Measurements from ENCODE around the gene LAP3.

Gene LAP3

DNA sequence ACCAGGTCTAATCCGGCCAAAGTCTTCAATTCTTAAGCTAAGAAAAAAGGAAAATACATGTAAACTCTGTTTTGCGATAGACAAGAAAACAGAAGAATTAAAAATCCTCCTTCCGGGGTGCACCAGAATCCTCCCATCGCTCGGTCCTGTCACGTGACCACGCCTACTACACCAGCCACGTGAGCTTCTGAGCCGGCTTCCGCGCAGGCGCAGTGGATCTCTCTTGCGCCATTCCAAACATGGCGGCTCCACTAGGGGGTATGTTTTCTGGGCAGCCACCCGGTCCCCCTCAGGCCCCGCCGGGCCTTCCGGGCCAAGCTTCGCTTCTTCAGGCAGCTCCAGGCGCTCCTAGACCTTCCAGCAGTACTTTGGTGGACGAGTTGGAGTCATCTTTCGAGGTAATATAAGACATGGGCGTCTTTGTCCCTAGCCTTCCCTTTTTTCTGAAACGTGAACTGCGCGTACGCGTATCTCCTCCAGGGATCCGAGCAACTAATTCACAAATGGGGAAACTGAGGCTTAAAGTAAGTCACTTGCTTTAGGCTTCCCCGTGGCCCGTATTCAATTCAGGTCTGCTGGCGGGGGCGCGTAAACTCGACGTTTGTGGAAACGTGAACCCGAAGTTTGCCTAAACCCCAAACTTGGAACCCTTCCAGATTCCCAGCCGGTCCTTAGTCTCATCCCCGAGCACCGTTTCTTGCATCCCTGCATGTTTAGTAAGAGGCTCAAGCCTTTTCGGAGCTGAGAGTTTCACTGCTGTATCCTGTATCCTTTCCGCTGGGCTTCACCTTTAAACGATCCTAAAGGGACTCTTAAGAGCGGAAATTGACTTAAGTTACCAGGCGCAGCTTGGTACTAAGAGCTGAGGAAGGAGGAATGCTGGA is 37.7 kb downstream of the LAP3 start, which contains the start of gene MED28:
Gene MED28, plus strand, starts transcription at position 226 of the 884 bp plus-strand sequence. Its CDS starts 14 bp downstream, at position 240.
- DNase-seq: peak; percentile 90

DNA sequence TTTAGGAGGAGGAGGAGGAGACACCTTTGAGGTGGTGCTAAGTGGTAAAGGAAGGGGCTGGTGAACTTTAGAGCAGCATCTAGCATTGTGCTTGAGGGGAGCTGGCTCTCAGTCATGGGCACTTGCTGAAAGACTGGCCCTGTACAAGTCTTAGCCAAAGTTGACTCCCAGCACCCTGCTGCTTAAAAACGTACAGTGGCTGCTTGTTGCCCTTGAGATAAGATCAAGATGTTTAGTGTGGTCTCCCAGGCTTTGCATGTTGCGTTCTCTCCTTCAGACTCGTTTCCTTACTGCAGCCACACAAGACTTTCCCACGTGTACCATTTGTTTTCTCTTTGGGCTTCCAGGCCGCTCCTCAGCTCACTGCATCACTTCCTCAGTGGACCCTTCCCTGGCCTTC is 39.3 kb downstream of the LAP3 start:
- no peak for DNase-seq

DNA sequence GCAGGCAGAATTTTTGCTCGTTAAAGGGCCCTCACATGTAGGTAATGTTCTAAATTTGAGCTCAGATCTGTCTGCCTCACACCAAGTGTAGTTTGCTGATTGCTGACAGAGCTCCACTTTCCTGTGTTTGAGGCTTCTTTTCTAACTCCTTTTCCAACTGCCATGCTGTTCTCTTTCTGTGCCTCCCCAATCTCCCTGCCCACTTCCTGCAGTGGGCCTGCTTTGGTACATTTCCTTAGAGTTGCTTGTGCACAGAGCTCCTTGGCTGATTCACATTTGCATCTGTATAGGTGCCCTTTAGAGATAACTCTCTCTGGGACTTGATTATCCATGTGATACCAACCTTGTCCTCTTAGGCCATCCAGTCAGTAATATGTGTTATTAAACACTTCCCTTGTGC is 41.9 kb downstream of the LAP3 start:
- no peak for DNase-seq

DNA sequence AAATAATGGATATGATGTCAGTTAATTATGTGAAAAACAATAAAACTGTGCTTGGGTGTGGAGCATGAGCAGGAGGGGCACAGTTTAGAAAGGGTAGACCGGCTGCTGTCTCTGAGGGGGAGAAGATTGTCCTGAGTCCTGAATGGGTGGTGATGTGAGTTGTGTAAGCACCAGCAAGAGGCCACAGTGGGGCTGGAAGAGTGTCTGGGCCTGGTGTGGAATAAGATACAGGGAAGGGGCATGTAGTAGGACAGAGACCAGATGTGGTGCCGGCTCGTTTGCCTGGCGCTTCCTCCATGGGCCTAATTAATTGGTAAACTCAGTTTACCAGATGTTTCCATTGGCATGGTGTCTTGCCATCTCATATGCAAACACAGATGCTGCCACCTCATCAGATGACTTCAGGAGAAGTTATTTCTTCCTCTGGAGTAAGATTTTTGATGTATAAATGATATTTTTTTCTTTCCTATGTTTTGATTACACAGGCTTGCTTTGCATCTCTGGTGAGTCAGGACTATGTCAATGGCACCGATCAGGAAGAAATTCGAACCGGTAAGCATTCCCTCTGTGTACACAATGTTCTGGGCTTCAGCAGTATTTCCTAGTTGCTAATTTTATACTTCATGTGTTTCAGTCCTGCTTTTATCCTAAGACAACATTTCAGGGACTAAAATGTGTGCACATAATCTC is 42.6 kb downstream of the LAP3 start:
- no peak for DNase-seq

DNA sequence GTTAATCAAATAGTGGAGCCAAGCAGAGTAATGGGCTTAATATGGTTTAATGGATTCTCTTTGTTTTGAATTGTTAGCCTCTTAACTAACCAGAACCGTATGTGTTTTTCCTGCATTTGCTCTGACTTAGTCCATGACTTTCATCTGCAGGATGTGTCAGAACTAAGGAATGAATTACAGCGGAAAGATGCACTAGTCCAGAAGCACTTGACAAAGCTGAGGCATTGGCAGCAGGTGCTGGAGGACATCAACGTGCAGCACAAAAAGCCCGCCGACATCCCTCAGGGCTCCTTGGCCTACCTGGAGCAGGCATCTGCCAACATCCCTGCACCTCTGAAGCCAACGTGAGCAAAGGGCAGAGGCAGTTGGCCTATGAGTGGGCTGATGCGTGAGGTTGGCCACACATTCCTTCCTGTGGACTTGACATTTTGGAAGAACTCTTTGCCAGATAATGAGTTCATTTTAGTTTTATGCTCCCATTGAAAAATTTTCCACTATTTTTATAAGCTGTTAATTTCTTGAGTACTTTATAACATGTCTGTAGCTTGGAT is 46.5 kb downstream of the LAP3 start:
- DNase-seq: no peak

DNA sequence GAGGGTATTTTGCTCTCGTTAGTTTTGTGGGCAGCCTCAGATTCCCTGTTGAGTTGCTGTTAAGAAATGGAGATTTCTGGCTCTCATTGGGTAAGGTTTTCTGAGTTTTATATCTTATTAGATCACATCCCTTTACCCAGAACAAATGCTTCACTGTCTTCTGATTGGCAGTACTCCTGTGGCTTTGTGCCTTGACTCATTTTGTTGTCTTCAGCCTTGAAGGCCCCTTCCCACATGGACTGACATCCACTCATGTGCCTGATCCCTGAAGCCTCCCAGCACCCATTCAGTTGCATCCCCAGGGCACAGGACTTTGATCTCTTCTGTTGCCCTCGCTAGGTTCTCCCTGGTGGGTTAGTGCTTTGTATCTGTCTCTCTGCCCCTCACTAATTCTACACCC is 47.8 kb downstream of the LAP3 start:
- no peak for DNase-seq

DNA sequence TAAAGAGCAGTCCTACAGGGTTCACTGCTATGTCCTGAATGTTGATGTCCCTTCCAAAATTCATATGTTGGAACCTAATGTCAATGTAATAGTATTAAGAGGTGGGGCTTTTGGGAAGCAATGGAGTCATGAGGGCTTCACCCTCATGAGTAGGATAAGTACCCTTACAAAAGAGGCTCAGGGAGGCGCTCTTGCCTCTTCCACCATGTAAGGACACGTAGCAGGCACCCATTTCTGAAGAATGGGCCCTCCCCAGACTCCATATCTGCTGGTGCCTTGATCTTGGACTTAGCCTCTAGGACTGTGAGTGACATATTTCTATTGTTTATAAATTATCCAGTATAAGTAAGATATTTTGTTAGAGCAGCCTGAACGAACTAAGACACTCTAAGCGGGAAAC is 53.2 kb downstream of the LAP3 start:
- no peak for DNase-seq

DNA sequence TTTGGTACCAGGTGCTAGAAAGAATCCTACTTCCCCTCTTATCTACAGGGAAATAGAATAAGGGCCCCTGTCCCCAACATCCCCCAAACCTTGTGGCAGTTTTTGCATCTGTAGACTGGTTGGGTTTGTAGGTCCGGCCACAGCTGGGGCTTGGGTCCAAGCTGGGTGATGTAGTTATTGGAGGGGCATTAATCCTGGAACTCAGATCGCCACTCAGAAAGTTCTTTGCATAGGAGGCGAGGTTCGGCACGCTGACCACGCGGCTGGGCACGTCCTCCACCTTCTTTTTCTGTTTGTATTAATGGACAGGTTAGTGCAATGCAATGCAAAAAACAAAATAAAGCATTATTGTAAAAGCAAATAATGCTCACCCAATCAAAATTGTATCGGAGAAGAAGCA is 56.6 kb downstream of the LAP3 start:
- DNase-seq: no peak

DNA sequence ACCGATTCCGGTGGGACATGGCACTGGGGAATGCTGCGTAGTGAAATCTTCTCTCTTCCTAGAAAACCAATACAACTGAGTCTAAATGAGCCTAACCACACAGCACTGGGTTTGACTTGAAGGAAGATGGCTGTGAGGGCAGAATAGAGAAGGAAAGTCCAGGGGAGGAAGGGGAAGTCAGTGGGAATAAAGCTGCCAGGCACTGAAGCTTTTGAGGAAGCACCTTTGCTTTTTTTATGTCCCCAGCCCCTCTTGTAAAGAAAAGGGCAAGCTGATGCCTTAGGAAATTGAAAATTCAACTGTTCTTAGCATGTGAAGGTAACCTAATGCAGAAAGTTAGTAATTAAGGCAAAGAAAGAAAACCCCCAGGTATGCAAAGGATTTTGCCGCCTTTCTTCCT is 58.1 kb downstream of the LAP3 start:
- DNase-seq: no peak

DNA sequence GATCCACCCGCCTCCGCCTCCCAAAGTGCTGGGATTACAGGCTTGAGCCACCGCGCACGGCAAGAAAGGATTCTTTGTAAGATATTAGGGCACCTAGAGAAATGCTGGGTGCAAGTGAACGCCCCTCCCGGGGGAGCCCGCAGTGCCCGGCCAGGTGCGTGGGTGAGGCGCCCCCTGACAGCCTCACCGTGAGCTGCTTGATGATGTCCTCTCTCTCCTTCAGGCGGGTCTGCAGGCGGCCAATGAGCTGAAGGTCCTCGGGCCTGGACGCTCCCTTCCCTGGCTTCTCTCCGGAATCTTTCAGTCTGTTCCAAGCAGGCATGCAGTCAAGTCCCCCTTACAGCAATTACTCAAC is 59.3 kb downstream of the LAP3 start:
- DNase-seq: no peak

DNA sequence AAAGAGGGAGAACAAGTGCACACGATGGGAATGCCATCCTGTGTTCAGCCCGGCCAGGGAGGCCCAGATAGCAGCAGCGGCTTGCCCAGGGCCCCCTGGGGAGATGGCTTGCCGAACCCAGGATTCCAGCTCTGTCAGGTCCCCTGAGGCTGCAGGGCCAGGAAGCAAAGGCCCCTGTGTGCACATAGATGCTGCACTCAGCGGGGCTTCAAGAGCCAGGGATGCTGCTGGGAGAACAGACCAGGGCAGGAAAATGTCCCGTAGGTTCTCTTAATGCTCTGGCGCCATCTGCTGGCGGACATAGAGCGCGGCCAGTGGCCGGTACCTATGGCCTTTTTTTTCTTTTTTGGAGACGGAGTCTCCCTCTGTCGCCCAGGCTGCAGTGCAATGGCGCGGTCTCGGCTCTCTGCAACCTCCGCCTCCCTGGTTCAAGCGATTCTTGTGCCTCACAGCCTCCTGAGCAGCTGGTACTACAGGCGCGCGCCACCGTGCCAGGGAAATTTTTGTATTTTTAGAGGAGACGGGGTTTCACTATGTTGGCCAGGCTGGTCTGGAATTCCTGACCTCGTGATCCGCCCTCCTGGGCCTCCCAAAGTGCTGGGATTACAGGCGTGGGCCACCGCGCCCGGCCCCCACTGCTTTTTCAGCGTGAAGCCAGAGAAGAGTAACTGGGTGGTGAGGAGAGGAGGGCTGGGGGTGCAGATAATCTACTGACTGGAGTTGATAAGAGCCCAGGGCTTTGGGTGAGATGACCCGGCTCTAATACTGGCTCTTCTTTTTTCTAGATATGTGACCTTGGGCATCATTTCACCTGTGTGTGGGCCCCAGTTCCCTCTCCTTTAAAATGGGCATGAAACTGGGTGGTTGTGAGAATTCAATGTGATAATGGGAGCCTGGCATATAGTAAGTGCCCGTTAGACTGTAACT is 60.0 kb downstream of the LAP3 start:
- peak; percentile 54 for DNase-seq

DNA sequence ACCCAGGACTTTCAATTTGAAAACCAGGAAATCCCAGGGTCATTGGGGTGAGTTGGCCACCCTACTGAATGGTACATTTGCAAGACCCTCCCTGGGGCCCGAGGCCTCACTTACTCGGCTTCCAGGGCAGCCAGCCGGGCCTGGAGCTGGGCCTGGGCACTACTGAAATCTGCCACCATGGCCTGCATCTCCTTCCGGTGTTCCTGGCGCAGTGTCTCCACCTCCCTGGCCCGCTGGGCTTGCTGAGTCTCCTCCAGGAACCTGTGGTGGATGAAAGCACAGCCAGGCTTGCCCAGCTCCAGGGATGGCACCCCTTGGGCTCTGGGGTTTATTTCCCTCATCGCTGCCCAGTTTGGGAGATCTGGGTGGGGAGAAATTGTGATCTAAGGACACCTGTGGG is 62.1 kb downstream of the LAP3 start:
- DNase-seq: no peak

DNA sequence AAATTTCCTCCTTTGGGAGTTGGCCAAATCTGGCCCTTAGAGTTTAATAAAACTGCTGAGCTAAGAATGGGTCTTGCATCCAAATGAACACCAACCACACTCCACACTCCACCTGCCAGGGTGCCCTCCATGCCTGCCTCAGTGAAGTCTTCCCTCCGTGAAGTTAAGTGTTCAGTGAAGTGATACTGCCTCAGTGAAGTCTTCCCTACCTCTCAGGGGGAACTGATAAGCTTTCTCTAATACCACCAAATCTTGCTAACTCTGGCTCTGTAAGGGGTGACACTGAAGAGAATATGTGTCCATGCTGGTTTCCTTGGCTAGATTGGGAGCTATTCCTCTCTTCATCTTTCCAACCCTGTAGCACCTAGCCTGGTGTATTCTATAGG is 65.4 kb downstream of the LAP3 start:
- DNase-seq: no peak

DNA sequence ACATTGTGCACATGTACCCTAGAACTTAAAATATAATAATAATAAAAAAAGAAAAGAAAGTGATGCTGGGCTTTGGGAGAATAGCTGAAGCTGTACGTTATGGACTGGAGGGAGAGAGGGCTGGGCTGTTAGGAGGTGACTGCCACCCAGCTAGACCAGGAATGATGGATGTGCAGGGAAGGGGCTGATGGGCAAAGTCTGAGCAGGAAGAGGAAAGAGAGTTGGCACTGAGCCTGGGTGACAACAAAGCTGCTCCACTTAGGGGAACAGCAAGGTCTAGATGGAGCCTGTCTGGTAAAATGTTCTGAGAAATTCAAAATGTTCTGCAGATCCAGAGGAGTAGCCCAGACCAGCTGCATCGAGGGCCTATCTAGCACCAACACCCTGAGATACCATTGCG is 69.7 kb downstream of the LAP3 start:
- no peak for DNase-seq

DNA sequence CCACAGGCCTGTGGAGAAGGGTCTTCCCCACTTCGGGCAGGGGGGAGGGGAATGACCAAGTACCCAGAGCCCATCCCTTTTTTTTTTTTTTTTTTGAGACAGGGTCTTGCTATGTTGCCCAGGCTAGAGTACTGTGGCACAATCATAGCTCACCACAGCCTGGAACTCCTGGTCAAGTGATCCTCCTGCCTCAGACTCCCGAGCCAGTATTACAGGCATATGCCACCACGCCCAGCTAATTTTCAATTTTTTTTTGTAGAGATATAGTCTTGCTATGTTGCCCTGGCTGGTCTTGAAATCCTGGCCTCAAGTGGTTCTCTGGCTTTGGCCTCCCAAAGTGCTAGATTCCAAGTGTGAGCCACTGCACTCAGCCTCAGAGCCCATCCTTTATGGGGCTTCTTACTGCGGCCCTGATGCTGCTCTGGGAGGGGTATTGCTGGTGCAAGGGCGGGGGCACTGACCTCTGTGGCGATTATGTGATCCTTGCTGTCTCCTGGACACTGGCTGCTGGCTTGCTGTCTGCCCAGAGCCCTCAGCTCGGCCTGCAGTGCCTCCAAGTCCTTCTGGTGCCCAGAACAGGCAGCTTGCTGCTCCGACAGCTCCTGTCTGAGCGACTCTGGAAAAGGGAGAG is 70.3 kb downstream of the LAP3 start:
- no peak for DNase-seq

DNA sequence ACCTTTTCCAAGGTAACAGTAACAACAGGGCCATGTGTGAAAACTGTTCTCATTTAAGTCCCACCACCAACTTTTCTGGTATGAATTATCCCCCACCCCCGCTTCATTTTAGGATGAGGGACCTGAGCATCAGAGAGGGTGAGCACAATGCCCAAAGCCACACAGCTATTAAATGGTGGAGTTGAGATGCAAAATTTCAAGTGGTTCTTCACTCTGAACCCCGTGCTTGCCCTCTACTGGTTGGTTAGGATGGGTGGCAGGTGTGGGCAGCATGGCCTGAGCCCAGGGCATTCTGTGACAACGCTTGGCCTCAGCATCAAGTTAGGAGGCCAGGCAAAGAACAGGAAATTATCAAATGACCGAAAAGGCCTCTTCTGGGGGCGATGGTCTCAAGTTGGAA is 70.9 kb downstream of the LAP3 start:
- DNase-seq: no peak

DNA sequence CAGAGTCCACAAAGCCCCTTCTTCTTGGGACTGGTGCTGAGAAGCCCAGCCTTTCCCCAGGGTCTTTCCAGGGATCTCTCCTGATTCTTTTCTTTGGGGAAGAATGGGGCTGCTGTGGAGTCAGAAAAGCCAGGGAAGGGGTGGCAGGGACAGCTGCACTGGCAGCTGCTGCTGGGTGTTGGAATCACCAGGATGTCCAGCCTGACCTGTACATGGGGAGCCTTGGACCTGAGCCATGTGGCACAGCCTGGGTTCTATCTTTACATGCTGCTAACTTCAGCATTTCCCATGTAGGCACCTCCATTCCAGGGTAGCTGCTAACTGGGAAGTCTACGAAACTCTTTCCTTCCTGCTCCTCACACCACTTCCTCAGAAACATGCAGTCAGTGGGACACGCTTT is 73.4 kb downstream of the LAP3 start:
- DNase-seq: no peak

DNA sequence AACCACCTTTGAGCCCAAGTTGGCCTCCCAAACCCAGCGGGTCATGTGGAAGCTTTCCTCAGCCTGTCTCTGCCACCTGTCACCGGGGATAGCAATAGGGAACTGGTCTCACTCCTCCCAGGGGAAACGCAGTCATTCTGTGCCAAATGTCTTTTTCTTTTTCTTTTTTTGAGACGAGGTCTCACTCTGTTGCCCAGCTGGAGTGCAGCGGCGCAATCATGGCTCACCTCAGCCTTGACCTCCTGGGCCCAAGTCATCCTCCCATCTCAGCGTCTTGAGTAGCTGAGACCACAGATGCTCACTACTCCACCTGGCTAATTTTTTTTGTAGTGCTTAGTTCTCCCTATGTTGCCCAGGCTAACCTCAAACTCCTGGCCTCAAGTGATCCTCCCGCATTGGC is 77.7 kb downstream of the LAP3 start:
- no peak for DNase-seq

DNA sequence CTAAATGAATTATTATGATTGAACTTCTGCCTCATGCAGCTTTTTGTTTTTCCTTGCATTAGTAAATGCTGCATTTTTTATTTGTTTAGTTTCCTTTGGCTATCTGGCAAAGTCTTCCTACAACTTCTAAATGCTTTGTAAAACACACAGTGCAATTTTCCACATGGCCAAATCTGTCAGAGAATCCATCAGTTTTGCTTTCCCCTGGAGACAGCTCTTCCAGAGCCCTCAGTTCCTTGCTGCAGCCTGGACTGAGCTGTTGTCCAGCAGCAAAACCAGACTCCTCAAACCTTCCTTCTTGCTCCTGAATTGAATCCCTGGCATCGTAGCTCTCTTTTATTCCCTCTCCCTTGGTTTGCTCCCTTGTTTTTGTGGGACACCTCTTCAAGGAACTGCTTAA is 80.1 kb downstream of the LAP3 start:
- DNase-seq: no peak
